ENCODE data around the gene TEX2.
"Not testable (repeated sequence)": the region's sequence is repeated elsewhere in the genome, so short reads cannot be mapped to it uniquely, and the experiment has no call there.

The TEX2 gene

GRCh38 chr17:64262198-64262999 lies 661 bp downstream of the TEX2 start:
- DNase-seq = peak; percentile 47

GRCh38 chr17:64261417-64262145 lies 1.5 kb downstream of the TEX2 start:
- DNase-seq = no peak

- no peak for DNase-seq
These were observed 2.2 kb downstream of the TEX2 start for GRCh38 chr17:64260886-64261285.

- DNase-seq = no peak
These were observed 3.1 kb downstream of the TEX2 start for GRCh38 chr17:64259922-64260321.

- no peak for DNase-seq
These were observed 3.6 kb downstream of the TEX2 start for GRCh38 chr17:64259426-64259825.

- no peak for DNase-seq
These were observed 5.9 kb downstream of the TEX2 start for GRCh38 chr17:64256913-64257807.

- DNase-seq = no peak
These were observed 7.3 kb downstream of the TEX2 start for GRCh38 chr17:64255764-64256163.

GRCh38 chr17:64254755-64255154 lies 8.3 kb downstream of the TEX2 start:
- no peak for DNase-seq

GRCh38 chr17:64253470-64253869 lies 9.6 kb downstream of the TEX2 start:
- no peak for DNase-seq

GRCh38 chr17:64252831-64253230 lies 10.2 kb downstream of the TEX2 start:
- no peak for DNase-seq

- DNase-seq = no peak
These were observed 12.7 kb downstream of the TEX2 start for GRCh38 chr17:64250233-64250835.

GRCh38 chr17:64247836-64248235 lies 15.2 kb downstream of the TEX2 start:
- DNase-seq = no peak

GRCh38 chr17:64245218-64246145 lies 17.6 kb downstream of the TEX2 start:
- no peak for DNase-seq

GRCh38 chr17:64244165-64244564 lies 18.9 kb downstream of the TEX2 start:
- no peak for DNase-seq

GRCh38 chr17:64243340-64243739 lies 19.7 kb downstream of the TEX2 start:
- DNase-seq = no peak

- no peak for DNase-seq
These were observed 20.4 kb downstream of the TEX2 start for GRCh38 chr17:64242633-64243032.

- no peak for DNase-seq
These were observed 22.2 kb downstream of the TEX2 start for GRCh38 chr17:64240741-64241347.

- no peak for DNase-seq
These were observed 22.8 kb downstream of the TEX2 start for GRCh38 chr17:64240261-64240740.

GRCh38 chr17:64238449-64238848 lies 24.6 kb downstream of the TEX2 start:
- not testable (repeated sequence) for DNase-seq

GRCh38 chr17:64236827-64237403 lies 26.1 kb downstream of the TEX2 start:
- DNase-seq = no peak

GRCh38 chr17:64234961-64235360 lies 28.1 kb downstream of the TEX2 start:
- no peak for DNase-seq

Measured in effector CD8-positive, alpha-beta T cell (primary cell).